Spleen (tissue), 11 donors: ENCODE measurements around the gene ITGB6. TPM values are rescaled to one million over a fixed set of nuclear protein-coding genes. Genes with fewer than 3 reads are reported as not detected.

Experiments
- DNase-seq: peaks from one replicate; pipeline ENCODE4 v3.0.0-alpha.2; 2020
- H3K27ac ChIP-seq, 8 donors: fragments of 200-600 bp; sonication (generic) in 7 of 8; 1 replicate in 4 of 8; 2 replicates in 4 of 8; pipeline versions ENCODE4 v1.5.0 to v1.8.0; 2016 to 2021; ENCODE audit warnings: inconsistent platforms in 4 of 8, mild to moderate bottlenecking in 4 of 8, moderate library complexity in 1 of 8
- H3K27me3 ChIP-seq, 7 donors: fragments of 200-600 bp; sonication (generic) in 6 of 7; replicated peaks in 1 of 7; 1 replicate in 4 of 7; 2 replicates in 3 of 7; pipeline versions ENCODE4 v1.5.0 to v1.8.0; 2016 to 2021; ENCODE audit warnings: inconsistent platforms in 3 of 7, mild to moderate bottlenecking in 1 of 7
- H3K36me3 ChIP-seq, 6 donors: fragments of 200-600 bp; sonication (generic) in 5 of 6; 1 replicate in 4 of 6; 2 replicates in 2 of 6; pipeline versions ENCODE4 v1.5.0 to v1.8.0; 2016 to 2021; ENCODE audit warnings: inconsistent platforms in 2 of 6
- H3K4me1 ChIP-seq, 6 donors: fragments of 200-600 bp; sonication (generic) in 5 of 6; 1 replicate in 3 of 6; 2 replicates in 3 of 6; pipeline versions ENCODE4 v1.5.0 to v1.8.0; 2016 to 2021; ENCODE audit warnings: inconsistent platforms in 3 of 6
- H3K4me3 ChIP-seq, 8 donors: fragments of 200-600 bp; sonication (generic) in 7 of 8; 1 replicate in 4 of 8; 2 replicates in 4 of 8; pipeline versions ENCODE4 v1.5.0 to v1.8.0; 2016 to 2021; ENCODE audit warnings: inconsistent platforms in 4 of 8, mild to moderate bottlenecking in 4 of 8, moderate library complexity in 2 of 8
- H3K9me3 ChIP-seq, 8 donors: fragments of 200-600 bp; sonication (generic) in 7 of 8; 1 replicate in 4 of 8; 2 replicates in 4 of 8; pipeline versions ENCODE4 v1.5.0 to v1.8.0; 2016 to 2021; ENCODE audit warnings: inconsistent platforms in 4 of 8
- CTCF ChIP-seq, 11 experiments: fragments of 200-600 bp in 7 of 11; fragments of 450-650 bp in 4 of 11; sonication (generic) in 4 of 11; IDR thresholded peaks in 8 of 11; conservative IDR thresholded peaks in 3 of 11; 1 replicate in 7 of 11; 2 replicates in 4 of 11; pipeline versions ENCODE4 v1.4.0 to v1.8.0; 2016 to 2021; ENCODE audit warnings: antibody characterized with exemption in 11 of 11, inconsistent platforms in 4 of 11, mild to moderate bottlenecking in 1 of 11
- POLR2A ChIP-seq, 3 donors: fragments of 450-650 bp; IDR thresholded peaks; one replicate each; pipeline ENCODE4 v1.5.1; 2017; ENCODE audit warnings: antibody characterized with exemption in 3 of 3, mild to moderate bottlenecking in 1 of 3
- POLR2AphosphoS5 ChIP-seq, 3 donors: sonication (generic); formaldehyde crosslinking; IDR thresholded peaks; one replicate each; pipeline ENCODE4 v1.5.1; 2017; ENCODE audit warnings: antibody characterized with exemption in 3 of 3
- WGBS, 5 donors: extraction: QIAGEN DNeasy Blood & Tissue Kit in 3 of 5; methylation state at CpG; one replicate each; pipeline versions ENCODE4 v1.1.5 to v1.1.7; 2013 to 2018; 5-methylcytosine and 5-hydroxymethylcytosine counted together
- intact Hi-C: fragments of 100-400 bp; cut with DNase I; formaldehyde crosslinking; loops from one replicate; pipeline ENCODE4 v1.15.0; 2023; ENCODE audit warnings: low total_unique reads
- polyA plus RNA-seq, 3 donors: library from polyadenylated mRNA; stranded (reverse); fragments of 200-250 nt; gene quantifications; one replicate each; pipeline ENCODE4 v1.2.1, GENCODE V29; 2013
- total RNA-seq, 7 donors: library from RNA; depleted of rRNA in 3 of 7; stranded (reverse); fragments of >200 nt in 3 of 7; fragmentation: NEBNext Ultra II Directional in 4 of 7; extraction: Animal tissue kit (Norgen Biotek cat#: 25700) in 4 of 7; gene quantifications; one replicate each; pipeline versions ENCODE4 v1.1.0 to v1.2.1, GENCODE V29; 2016 to 2021
- donor health status: healthy with polysubstance abuse.
- donor health status: DM: no; HTN: no; CAD: no; lungs with moderate emphysema.
- donor health status: DM: no; HTN: no; CAD: no.
- donor health status: Bipolar disorder and iron deficiency.
- donor health status: healthy.
- donor health status: DM: no; HTN: no; CAD: no.
- donor health status: DM: yes; HTN: yes; CAD: no.

ITGB6 gene
- total and polyA plus RNA-seq, 10 donors = 0.02 TPM; not detected in 9

GRCh38 chr2:160104115-160104514 is 96.0 kb downstream of the ITGB6 start:
- no peaks in the 10 kb centered on the region for H3K9me3 ChIP-seq
- H3K27me3 ChIP-seq = no peaks in the 10 kb centered on the region
- H3K36me3 ChIP-seq = no peaks in the 10 kb centered on the region
- WGBS, 5 donors = 31 to 89% (median 39%) methylated on average over 2 of the region's 2 CpGs
- no peaks in the 10 kb centered on the region for H3K4me1 ChIP-seq
- H3K27ac ChIP-seq = no peak overlapping the region
- H3K4me3 ChIP-seq = no peak overlapping the region
- DNase-seq = no peak
- TF ChIP-seq POLR2A (IDR thresholded peaks at IDR 0.05) = no peak
- TF ChIP-seq POLR2AphosphoS5 (IDR thresholded peaks at IDR 0.05) = no peak
- no peak for TF ChIP-seq CTCF (IDR thresholded peaks at IDR 0.05 in 8 of 11, conservative IDR thresholded peaks at IDR 0.05 in 3 of 11)
- intact Hi-C loops = loop anchor here (10.0 kb wide), 1 partner anchor 891 kb away; no protein-coding TSS in a partner anchor

- no peaks in the 10 kb centered on the region for H3K4me1 ChIP-seq
- no peaks in the 10 kb centered on the region for H3K36me3 ChIP-seq
- no peak overlapping the region for H3K4me3 ChIP-seq
- 91 to 97% (median 95%) methylated on average over 1 of the region's 1 CpG for WGBS, 5 donors
- H3K9me3 ChIP-seq = peaks cover 0 to 21% (median 20%) of the 10 kb centered on the region in 8 donors
- intact Hi-C loops = no loop called here
- no peak for TF ChIP-seq CTCF (IDR thresholded peaks at IDR 0.05 in 8 of 11, conservative IDR thresholded peaks at IDR 0.05 in 3 of 11)
- TF ChIP-seq POLR2A (IDR thresholded peaks at IDR 0.05) = no peak
- no peak for TF ChIP-seq POLR2AphosphoS5 (IDR thresholded peaks at IDR 0.05)
- no peak overlapping the region for H3K27ac ChIP-seq
- no peaks in the 10 kb centered on the region for H3K27me3 ChIP-seq
- DNase-seq = no peak
These were observed 102.7 kb downstream of the ITGB6 start for GRCh38 chr2:160097326-160097725.

GRCh38 chr2:160096409-160096808 is 103.7 kb downstream of the ITGB6 start:
- TF ChIP-seq POLR2AphosphoS5 (IDR thresholded peaks at IDR 0.05) (no peak), CTCF (IDR thresholded peaks at IDR 0.05 in 8 of 11, conservative IDR thresholded peaks at IDR 0.05 in 3 of 11) (no peak), POLR2A (IDR thresholded peaks at IDR 0.05) (no peak)
- intact Hi-C loops = no loop called here
- Histone ChIP-seq H3K27me3 (no peaks in the 10 kb centered on the region), H3K27ac (no peak overlapping the region), H3K36me3 (no peaks in the 10 kb centered on the region), H3K9me3 (peaks cover 0 to 30% (median 30%) of the 10 kb centered on the region in 8 donors), H3K4me1 (no peaks in the 10 kb centered on the region), H3K4me3 (no peak overlapping the region)
- 50 to 72% (median 57%) methylated on average over 4 of the region's 4 CpGs for WGBS, 5 donors
- DNase-seq = no peak

GRCh38 chr2:160092445-160092844 is 107.6 kb downstream of the ITGB6 start:
- Histone ChIP-seq H3K27ac (no peak overlapping the region), H3K4me3 (no peak overlapping the region), H3K4me1 (no peaks in the 10 kb centered on the region), H3K27me3 (no peaks in the 10 kb centered on the region), H3K9me3 (peaks cover 3 to 70% (median 69%) of the 10 kb centered on the region in 8 donors), H3K36me3 (no peaks in the 10 kb centered on the region)
- intact Hi-C loops = no loop called here
- 79 to 87% (median 81%) methylated on average over 3 to 4 of the region's 4 CpGs for WGBS, 5 donors
- no peak for TF ChIP-seq POLR2A (IDR thresholded peaks at IDR 0.05)
- TF ChIP-seq POLR2AphosphoS5 (IDR thresholded peaks at IDR 0.05) = no peak
- no peak for TF ChIP-seq CTCF (IDR thresholded peaks at IDR 0.05 in 8 of 11, conservative IDR thresholded peaks at IDR 0.05 in 3 of 11)
- no peak for DNase-seq
